GM12878 (cell line): ENCODE results near the gene RRP1B. TPM values are rescaled to one million over a fixed set of nuclear protein-coding genes. Genes with fewer than 3 reads are reported as not detected.

Experiments used
- ATAC-seq: fragments of 200-7000 bp; cut with Tn5 transposase; 3 replicates; pipeline ENCODE4 v1.9.1; 2020; ENCODE audit warnings: mild to moderate bottlenecking, moderate library complexity
- BruUV-seq: library from RNA; stranded (reverse); fragments of 400-500 nt; replicated peaks from 2 replicates; lab custom pipeline; 2021; lab: Mats Ljungman, UMichigan
- CTCF ChIA-PET: fragments of 300-600 bp; sonication (Branson Sonifier 250); formaldehyde crosslinking; extraction: SDS; loops from one replicate; lab custom pipeline; 2021; ENCODE audit warnings: inconsistent platforms; lab: Yijun Ruan, JAX
- POLR2A ChIA-PET: fragments of 350-600 bp; formaldehyde crosslinking; extraction: SDS; loops from one replicate; lab custom pipeline; 2021; ENCODE audit warnings: inconsistent platforms; lab: Charles Lee
- RAD21 ChIA-PET: fragments of 300-600 bp; sonication (Branson Sonifier 250); formaldehyde crosslinking; loops from one replicate; lab custom pipeline; 2023; ENCODE audit warnings: antibody characterized with exemption; ENCODE audit not compliant: unreplicated experiment; lab: Charles Lee
- SMC1A ChIA-PET: fragments of 300-600 bp; sonication (Branson Sonifier 250); formaldehyde crosslinking; loops from one replicate; lab custom pipeline; 2023; ENCODE audit not compliant: unreplicated experiment, uncharacterized antibody; lab: Charles Lee
- DNase-seq: peaks from one replicate; pipeline ENCODE4 v3.0.0-alpha.2; 2011; ENCODE audit warnings: low read depth, low spot score
- FAIRE-seq: peaks from 3 replicates; lab custom pipeline; 2011; peaks lifted over from hg19 to GRCh38; lab: Jason Lieb, UNC
- H2AFZ ChIP-seq: 2 replicates; pipeline ENCODE4 v1.6.0; 2011; ENCODE audit warnings: low read depth, low read length, control low read depth; ENCODE audit not compliant: control insufficient read depth
- H3K27ac ChIP-seq: 2 replicates; pipeline ENCODE4 v1.5.1; 2011; ENCODE audit warnings: control low read depth; ENCODE audit not compliant: control insufficient read depth, insufficient read depth
- H3K27me3 ChIP-seq, 2 experiments: replicated peaks in 1 of 2; 2 replicates each; pipeline versions ENCODE4 v1.6.0 to v1.6.1; 2011; ENCODE audit warnings: low read length in 1 of 2; ENCODE audit not compliant: control insufficient read depth in 2 of 2, insufficient read depth in 2 of 2
- H3K36me3 ChIP-seq, 2 experiments: 2 replicates each; pipeline ENCODE4 v1.5.1; 2011; ENCODE audit warnings: low read length in 1 of 2; ENCODE audit not compliant: control insufficient read depth in 2 of 2, insufficient read depth in 2 of 2
- H3K4me1 ChIP-seq: 2 replicates; pipeline ENCODE4 v1.6.1; 2011; ENCODE audit warnings: mild to moderate bottlenecking, low read length, moderate library complexity, mixed read lengths; ENCODE audit not compliant: control insufficient read depth, insufficient read depth
- H3K4me2 ChIP-seq: 2 replicates; pipeline ENCODE4 v1.6.0; 2011; ENCODE audit warnings: control low read depth; ENCODE audit not compliant: control insufficient read depth, insufficient read depth
- H3K4me3 ChIP-seq: fragments of 200-600 bp; sonication (generic); 2 replicates; pipeline ENCODE4 v1.5.1; 2016
- H3K79me2 ChIP-seq: 2 replicates; pipeline ENCODE4 v1.6.0; 2011; ENCODE audit warnings: low read length; ENCODE audit not compliant: control insufficient read depth, insufficient read depth
- H3K9ac ChIP-seq: 2 replicates; pipeline ENCODE4 v1.8.0; 2011; ENCODE audit warnings: low read length, control low read depth, mixed read lengths; ENCODE audit not compliant: control insufficient read depth, insufficient read depth
- H3K9me3 ChIP-seq: replicated peaks from 3 replicates; pipeline ENCODE4 v1.5.1; 2011; ENCODE audit warnings: mild to moderate bottlenecking, low read length; ENCODE audit not compliant: control insufficient read depth, insufficient read depth
- H4K20me1 ChIP-seq: 2 replicates; pipeline ENCODE4 v1.6.0; 2011; ENCODE audit not compliant: control insufficient read depth, insufficient read depth
- FOXK2 ChIP-seq: fragments of 450-650 bp; IDR thresholded peaks from 2 replicates; pipeline ENCODE4 v1.6.1; 2017; ENCODE audit warnings: mild to moderate bottlenecking, moderate library complexity
- IRF4 ChIP-seq: IDR thresholded peaks from 2 replicates; pipeline ENCODE4 v1.6.1; 2011; ENCODE audit warnings: low read depth, low read length
- MTA3 ChIP-seq: IDR thresholded peaks from 2 replicates; pipeline ENCODE4 v1.6.1; 2012; ENCODE audit warnings: low read length, inconsistent platforms, borderline replicate concordance
- NFXL1 ChIP-seq: fragments of 450-650 bp; IDR thresholded peaks from 2 replicates; pipeline ENCODE4 v1.6.1; 2017; ENCODE audit warnings: antibody characterized with exemption, mild to moderate bottlenecking, borderline replicate concordance
- PAX8 ChIP-seq: fragments of 450-650 bp; IDR thresholded peaks from 2 replicates; pipeline ENCODE4 v1.6.1; 2017; ENCODE audit warnings: mild to moderate bottlenecking, moderate library complexity
- RAD21 ChIP-seq: IDR thresholded peaks from 2 replicates; pipeline ENCODE4 v1.6.1; 2011; ENCODE audit warnings: mild to moderate bottlenecking, low read depth, low read length, moderate library complexity; ENCODE audit not compliant: insufficient read depth
- RCOR1 ChIP-seq: conservative IDR thresholded peaks from 2 replicates; pipeline ENCODE4 v1.6.1; 2012; ENCODE audit warnings: low read depth, low read length, improper control_type of control experiment
- SPI1 ChIP-seq: IDR thresholded peaks from 2 replicates; pipeline ENCODE4 v1.6.1; 2011; ENCODE audit warnings: low read depth, mild to moderate bottlenecking, low read length, moderate library complexity, borderline replicate concordance; ENCODE audit not compliant: insufficient read depth
- SUPT20H ChIP-seq: IDR thresholded peaks from 2 replicates; pipeline ENCODE4 v1.6.1; 2011; ENCODE audit warnings: low read depth, mild to moderate bottlenecking, low read length, moderate library complexity, borderline replicate concordance; ENCODE audit not compliant: control insufficient read depth
- TBL1XR1 ChIP-seq: IDR thresholded peaks from 2 replicates; pipeline ENCODE4 v1.6.1; 2012; ENCODE audit warnings: low read depth, low read length, improper control_type of control experiment
- WGBS: methylation state at CpG from one replicate; pipeline ENCODE4 v1.1.6; 2016; ENCODE audit warnings: low lambda C conversion rate; ENCODE audit not compliant: insufficient replicate concordance, insufficient coverage; ENCODE audit errors: missing lambda C conversion rate; 5-methylcytosine and 5-hydroxymethylcytosine counted together
- in situ Hi-C: fragments of 300-500 bp; cut with MboI; formaldehyde crosslinking; loops from 9 replicates; pipeline ENCODE4 v1.14.3; 2018; ENCODE audit warnings: mixed read lengths
- intact Hi-C: fragments of 100-400 bp; cut with micrococcal nuclease; formaldehyde crosslinking; loops from one replicate; pipeline ENCODE4 v1.14.2; 2022; ENCODE audit not compliant: unreplicated experiment
- polyA plus RNA-seq, 11 experiments: library from polyadenylated mRNA; depleted of rRNA in 4 of 11; unstranded in 6 of 11; stranded (reverse) in 5 of 11; fragments of >200 nt; fragmentation: Nextera tagmentation in 4 of 11; fragmentation: Illumina TruSeq in 1 of 11; extraction: Ambion mirVana in 4 of 11; extraction: Trizol in 1 of 11; gene quantifications; 1 replicate in 1 of 11; 2 replicates in 10 of 11; pipeline versions ENCODE4 v1.2.1 to v1.2.3, GENCODE V29; 2011 to 2016; ENCODE audit warnings: inconsistent platforms in 2 of 11, missing spikeins in 2 of 11, low read depth in 1 of 11
- total RNA-seq, 4 experiments: library from RNA; depleted of rRNA in 3 of 4; stranded (reverse); fragments of >200 nt in 3 of 4; fragmentation: Illumina TruSeq in 1 of 4; extraction: Trizol in 1 of 4; gene quantifications; 2 replicates each; pipeline versions ENCODE4 v1.2.1 to v1.2.3, GENCODE V29; 2013 to 2021
- TF ChIP-seq, protein P1 (sequence below): fragments of 450-650 bp; formaldehyde crosslinking; IDR thresholded peaks from 2 replicates; pipeline ENCODE4 v1.4.0; 2020; ENCODE audit warnings: mild to moderate bottlenecking, moderate library complexity
- TF ChIP-seq, protein P2 (sequence below): IDR thresholded peaks from 2 replicates; pipeline ENCODE4 v1.6.1; 2012; ENCODE audit warnings: mild to moderate bottlenecking, low read depth, low read length
- TF ChIP-seq, protein P3 (sequence below): fragments of 450-650 bp; IDR thresholded peaks from 2 replicates; pipeline ENCODE4 v1.6.1; 2017; ENCODE audit warnings: low read depth, mild to moderate bottlenecking, moderate library complexity
- TF ChIP-seq, protein P4 (sequence below): IDR thresholded peaks from 2 replicates; pipeline ENCODE4 v1.6.1; 2011; ENCODE audit warnings: low read depth, mild to moderate bottlenecking, low read length, moderate library complexity, borderline replicate concordance; ENCODE audit errors: extremely low read depth

Gene RRP1B
- total and polyA plus RNA-seq, 10 of the 15 experiments (the other 5 are each of a cell fraction or from before 2014, with no cell fraction given), result 8.1 to 57.4 (median 38.1) TPM

DNA sequence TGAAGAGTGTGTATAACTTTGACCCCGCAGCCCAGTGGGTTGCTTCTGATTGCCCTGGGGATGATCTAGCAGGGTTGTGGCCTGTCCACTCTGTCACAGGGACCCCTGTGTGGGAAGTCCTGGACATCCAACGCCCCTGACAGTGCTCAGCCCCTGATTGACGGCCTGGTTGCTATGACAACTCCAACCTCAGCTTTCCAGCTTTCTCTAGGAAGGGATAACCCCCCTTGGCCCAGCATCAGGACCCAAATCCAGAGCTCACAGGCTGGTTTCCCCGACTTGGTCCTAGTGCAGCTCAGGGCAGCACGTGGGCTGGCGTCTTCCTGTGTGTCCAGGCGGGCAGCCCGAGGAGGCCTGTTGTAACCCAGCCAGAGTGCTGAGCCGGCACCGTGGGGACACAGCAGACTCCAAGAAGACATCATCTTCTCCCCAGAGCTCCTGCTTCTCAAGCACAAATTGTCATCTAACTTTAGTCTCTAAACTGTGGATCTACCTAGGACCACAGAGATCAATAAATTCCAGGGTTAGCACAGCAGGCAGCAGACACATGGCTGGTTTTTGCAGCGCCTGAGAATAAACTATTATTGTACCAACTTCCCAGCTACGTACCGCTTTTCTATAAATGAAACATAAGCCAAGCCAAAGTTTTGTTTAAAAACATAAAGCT lies 40.7 kb downstream of the RRP1B start:
- intact Hi-C loops, result no loop called here
- Histone ChIP-seq H3K79me2 (no peaks in the 10 kb centered on the region), H3K9ac (no peak overlapping the region), H3K4me1 (peaks cover 6% of the 10 kb centered on the region), H3K4me3 (no peak overlapping the region), H3K27me3 (no peaks in the 10 kb centered on the region), H2AFZ (no peak overlapping the region), H3K36me3 (no peaks in the 10 kb centered on the region; a peak in 1 of 4 replicates), H3K27ac (no peak overlapping the region), H4K20me1 (no peaks in the 10 kb centered on the region), H3K9me3 (no peaks in the 10 kb centered on the region), H3K4me2 (no peak overlapping the region)
- in situ Hi-C loops, result loop anchor here (25.0 kb wide), 1 partner anchor 1488 kb away; the partner anchor contains the start of gene ABCG1
- FAIRE-seq (no peak), DNase-seq (no peak), ATAC-seq (no peak)
- ChIA-PET RAD21 (no interaction called here), POLR2A (interaction anchor here (0.6 to 0.7 kb wide), 2 partner anchors 28 to 72 kb away, joined by 3 to 5 read pairs; no protein-coding TSS in a partner anchor), CTCF (interaction anchor here (1.5 kb wide), 1 partner anchor 10 kb away, joined by 3 read pairs; no protein-coding TSS in a partner anchor), SMC1A (interaction anchor here (1.0 to 1.4 kb wide), 2 partner anchors 18 to 29 kb away, joined by 3 to 4 read pairs; no protein-coding TSS in a partner anchor)
- 83% methylated on average over 13 of the region's 13 CpGs for WGBS
- BruUV-seq, result no TSS peak
- TF ChIP-seq SUPT20H, result no peak
- TF ChIP-seq RCOR1, result no peak
- no peak for TF ChIP-seq IRF4
- TF ChIP-seq, protein P1, sequence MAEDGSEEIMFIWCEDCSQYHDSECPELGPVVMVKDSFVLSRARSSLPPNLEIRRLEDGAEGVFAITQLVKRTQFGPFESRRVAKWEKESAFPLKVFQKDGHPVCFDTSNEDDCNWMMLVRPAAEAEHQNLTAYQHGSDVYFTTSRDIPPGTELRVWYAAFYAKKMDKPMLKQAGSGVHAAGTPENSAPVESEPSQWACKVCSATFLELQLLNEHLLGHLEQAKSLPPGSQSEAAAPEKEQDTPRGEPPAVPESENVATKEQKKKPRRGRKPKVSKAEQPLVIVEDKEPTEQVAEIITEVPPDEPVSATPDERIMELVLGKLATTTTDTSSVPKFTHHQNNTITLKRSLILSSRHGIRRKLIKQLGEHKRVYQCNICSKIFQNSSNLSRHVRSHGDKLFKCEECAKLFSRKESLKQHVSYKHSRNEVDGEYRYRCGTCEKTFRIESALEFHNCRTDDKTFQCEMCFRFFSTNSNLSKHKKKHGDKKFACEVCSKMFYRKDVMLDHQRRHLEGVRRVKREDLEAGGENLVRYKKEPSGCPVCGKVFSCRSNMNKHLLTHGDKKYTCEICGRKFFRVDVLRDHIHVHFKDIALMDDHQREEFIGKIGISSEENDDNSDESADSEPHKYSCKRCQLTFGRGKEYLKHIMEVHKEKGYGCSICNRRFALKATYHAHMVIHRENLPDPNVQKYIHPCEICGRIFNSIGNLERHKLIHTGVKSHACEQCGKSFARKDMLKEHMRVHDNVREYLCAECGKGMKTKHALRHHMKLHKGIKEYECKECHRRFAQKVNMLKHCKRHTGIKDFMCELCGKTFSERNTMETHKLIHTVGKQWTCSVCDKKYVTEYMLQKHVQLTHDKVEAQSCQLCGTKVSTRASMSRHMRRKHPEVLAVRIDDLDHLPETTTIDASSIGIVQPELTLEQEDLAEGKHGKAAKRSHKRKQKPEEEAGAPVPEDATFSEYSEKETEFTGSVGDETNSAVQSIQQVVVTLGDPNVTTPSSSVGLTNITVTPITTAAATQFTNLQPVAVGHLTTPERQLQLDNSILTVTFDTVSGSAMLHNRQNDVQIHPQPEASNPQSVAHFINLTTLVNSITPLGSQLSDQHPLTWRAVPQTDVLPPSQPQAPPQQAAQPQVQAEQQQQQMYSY (CRISPR knock-in tag), result no peak
- no peak for TF ChIP-seq SPI1
- TF ChIP-seq, protein P2, sequence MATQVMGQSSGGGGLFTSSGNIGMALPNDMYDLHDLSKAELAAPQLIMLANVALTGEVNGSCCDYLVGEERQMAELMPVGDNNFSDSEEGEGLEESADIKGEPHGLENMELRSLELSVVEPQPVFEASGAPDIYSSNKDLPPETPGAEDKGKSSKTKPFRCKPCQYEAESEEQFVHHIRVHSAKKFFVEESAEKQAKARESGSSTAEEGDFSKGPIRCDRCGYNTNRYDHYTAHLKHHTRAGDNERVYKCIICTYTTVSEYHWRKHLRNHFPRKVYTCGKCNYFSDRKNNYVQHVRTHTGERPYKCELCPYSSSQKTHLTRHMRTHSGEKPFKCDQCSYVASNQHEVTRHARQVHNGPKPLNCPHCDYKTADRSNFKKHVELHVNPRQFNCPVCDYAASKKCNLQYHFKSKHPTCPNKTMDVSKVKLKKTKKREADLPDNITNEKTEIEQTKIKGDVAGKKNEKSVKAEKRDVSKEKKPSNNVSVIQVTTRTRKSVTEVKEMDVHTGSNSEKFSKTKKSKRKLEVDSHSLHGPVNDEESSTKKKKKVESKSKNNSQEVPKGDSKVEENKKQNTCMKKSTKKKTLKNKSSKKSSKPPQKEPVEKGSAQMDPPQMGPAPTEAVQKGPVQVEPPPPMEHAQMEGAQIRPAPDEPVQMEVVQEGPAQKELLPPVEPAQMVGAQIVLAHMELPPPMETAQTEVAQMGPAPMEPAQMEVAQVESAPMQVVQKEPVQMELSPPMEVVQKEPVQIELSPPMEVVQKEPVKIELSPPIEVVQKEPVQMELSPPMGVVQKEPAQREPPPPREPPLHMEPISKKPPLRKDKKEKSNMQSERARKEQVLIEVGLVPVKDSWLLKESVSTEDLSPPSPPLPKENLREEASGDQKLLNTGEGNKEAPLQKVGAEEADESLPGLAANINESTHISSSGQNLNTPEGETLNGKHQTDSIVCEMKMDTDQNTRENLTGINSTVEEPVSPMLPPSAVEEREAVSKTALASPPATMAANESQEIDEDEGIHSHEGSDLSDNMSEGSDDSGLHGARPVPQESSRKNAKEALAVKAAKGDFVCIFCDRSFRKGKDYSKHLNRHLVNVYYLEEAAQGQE, result no peak
- TF ChIP-seq NFXL1, result no peak
- TF ChIP-seq, protein P3, sequence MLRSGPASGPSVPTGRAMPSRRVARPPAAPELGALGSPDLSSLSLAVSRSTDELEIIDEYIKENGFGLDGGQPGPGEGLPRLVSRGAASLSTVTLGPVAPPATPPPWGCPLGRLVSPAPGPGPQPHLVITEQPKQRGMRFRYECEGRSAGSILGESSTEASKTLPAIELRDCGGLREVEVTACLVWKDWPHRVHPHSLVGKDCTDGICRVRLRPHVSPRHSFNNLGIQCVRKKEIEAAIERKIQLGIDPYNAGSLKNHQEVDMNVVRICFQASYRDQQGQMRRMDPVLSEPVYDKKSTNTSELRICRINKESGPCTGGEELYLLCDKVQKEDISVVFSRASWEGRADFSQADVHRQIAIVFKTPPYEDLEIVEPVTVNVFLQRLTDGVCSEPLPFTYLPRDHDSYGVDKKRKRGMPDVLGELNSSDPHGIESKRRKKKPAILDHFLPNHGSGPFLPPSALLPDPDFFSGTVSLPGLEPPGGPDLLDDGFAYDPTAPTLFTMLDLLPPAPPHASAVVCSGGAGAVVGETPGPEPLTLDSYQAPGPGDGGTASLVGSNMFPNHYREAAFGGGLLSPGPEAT, result no peak
- TF ChIP-seq FOXK2, result no peak
- TF ChIP-seq MTA3, result no peak
- TF ChIP-seq RAD21, result no peak
- TF ChIP-seq PAX8, result no peak
- no peak for TF ChIP-seq TBL1XR1
- TF ChIP-seq, protein P4, sequence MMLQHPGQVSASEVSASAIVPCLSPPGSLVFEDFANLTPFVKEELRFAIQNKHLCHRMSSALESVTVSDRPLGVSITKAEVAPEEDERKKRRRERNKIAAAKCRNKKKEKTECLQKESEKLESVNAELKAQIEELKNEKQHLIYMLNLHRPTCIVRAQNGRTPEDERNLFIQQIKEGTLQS, result no peak
